GM19452 (cell line): Measurements from ENCODE around the gene ABCA1.
"Not testable (repeated sequence)": the region's sequence is repeated elsewhere in the genome, so short reads cannot be mapped to it uniquely, and the experiment has no call there.

Experiments used
- ATAC-seq: cut with Tn5 transposase; IDR thresholded peaks from one replicate; pipeline ENCODE4 v1.9.1; 2021; ENCODE audit not compliant: unreplicated experiment

ABCA1 gene

GRCh38 chr9:104927912-104928740 is at the start of gene ABCA1:
ABCA1 (minus strand) TSS chr9:104928155; CDS start chr9:104903679, 24,476 bp downstream.
- no peak for ATAC-seq

GRCh38 chr9:104977580-104977979 is 49.6 kb upstream of the ABCA1 start:
- no peak for ATAC-seq

- no peak for ATAC-seq
Measured at GRCh38 chr9:104977168-104977567, 49.2 kb upstream of the ABCA1 start.

- not testable (repeated sequence) for ATAC-seq
Measured at GRCh38 chr9:104975966-104976595, 48.1 kb upstream of the ABCA1 start.

GRCh38 chr9:104974053-104974962 is 46.4 kb upstream of the ABCA1 start:
- ATAC-seq, result no peak

GRCh38 chr9:104972242-104972866 is 44.4 kb upstream of the ABCA1 start:
- ATAC-seq, result no peak

GRCh38 chr9:104971511-104971910 is 43.6 kb upstream of the ABCA1 start:
- ATAC-seq, result no peak

- no peak for ATAC-seq
Measured at GRCh38 chr9:104970271-104970987, 42.5 kb upstream of the ABCA1 start.

GRCh38 chr9:104969116-104969515 is 41.2 kb upstream of the ABCA1 start:
- no peak for ATAC-seq

GRCh38 chr9:104968025-104968982 is 40.3 kb upstream of the ABCA1 start:
- ATAC-seq, result peak; percentile 100

GRCh38 chr9:104963076-104963475 is 35.1 kb upstream of the ABCA1 start:
- ATAC-seq, result no peak

- ATAC-seq, result no peak
Measured at GRCh38 chr9:104961701-104962359, 33.9 kb upstream of the ABCA1 start.

- ATAC-seq, result peak; percentile 98
Measured at GRCh38 chr9:104961238-104961637, 33.3 kb upstream of the ABCA1 start.

- no peak for ATAC-seq
Measured at GRCh38 chr9:104960662-104961061, 32.7 kb upstream of the ABCA1 start.

- ATAC-seq, result no peak
Measured at GRCh38 chr9:104958751-104959150, 30.8 kb upstream of the ABCA1 start.

GRCh38 chr9:104958006-104958405 is 30.1 kb upstream of the ABCA1 start:
- not testable (repeated sequence) for ATAC-seq

- no peak for ATAC-seq
Measured at GRCh38 chr9:104951487-104951886, 23.5 kb upstream of the ABCA1 start.

GRCh38 chr9:104950838-104951237 is 22.9 kb upstream of the ABCA1 start:
- ATAC-seq, result no peak

- ATAC-seq, result no peak
Measured at GRCh38 chr9:104948277-104948676, 20.3 kb upstream of the ABCA1 start.
